ENCODE measurements around the gene SKI. TPM values are rescaled to one million over a fixed set of nuclear protein-coding genes. Genes with fewer than 3 reads are reported as not detected.
"Not testable (repeated sequence)": the region's sequence is repeated elsewhere in the genome, so short reads cannot be mapped to it uniquely, and the experiment has no call there.

Gene SKI
- polyA plus RNA-seq, 1 donor = 53.8 TPM

DNA sequence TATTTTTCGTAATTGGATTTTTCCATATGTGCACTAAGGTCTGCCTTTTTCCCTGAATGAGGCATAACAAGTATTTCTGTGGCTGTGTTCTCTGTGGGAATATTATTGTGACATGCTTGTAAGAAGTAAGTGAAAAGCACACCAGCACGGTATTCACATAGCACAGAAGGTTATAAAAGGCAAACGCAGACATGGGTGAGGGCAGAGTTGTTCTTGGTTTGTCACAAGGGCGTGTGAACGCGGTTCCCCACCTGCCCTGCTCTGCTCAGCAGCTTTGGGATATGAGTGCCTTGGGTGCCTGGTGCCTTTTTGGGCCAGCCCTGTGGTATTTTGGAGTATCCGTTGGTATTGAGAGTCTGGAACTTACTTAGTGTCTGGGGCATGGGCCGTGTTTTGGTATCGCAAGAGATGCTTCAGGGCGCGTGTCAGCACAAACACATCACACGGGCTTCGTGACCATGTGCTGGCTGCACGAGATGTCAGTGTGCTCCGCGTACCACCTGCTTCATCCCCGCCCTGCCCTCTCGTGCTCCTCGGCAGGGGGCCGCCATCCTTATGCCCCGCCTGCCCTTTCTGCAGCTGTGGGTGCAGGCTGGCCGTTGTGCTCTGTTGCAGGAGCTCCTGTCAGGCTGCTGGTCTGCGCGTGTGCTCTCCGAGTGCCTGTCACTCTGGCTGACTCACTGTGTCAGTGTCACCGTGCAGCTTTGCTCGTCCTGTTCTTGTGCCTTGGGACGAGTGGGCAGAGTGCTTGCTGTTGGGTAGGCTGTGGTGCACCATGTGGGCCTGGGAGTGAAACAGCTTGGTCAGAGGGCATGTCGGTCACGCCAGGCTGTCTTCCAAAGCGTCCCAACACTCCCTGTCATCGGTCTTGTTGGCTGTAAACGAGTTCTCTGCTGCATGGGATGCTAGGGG is 15.0 kb downstream of the SKI start:
- no peak for DNase-seq (ENCODE audit: low read depth)

DNA sequence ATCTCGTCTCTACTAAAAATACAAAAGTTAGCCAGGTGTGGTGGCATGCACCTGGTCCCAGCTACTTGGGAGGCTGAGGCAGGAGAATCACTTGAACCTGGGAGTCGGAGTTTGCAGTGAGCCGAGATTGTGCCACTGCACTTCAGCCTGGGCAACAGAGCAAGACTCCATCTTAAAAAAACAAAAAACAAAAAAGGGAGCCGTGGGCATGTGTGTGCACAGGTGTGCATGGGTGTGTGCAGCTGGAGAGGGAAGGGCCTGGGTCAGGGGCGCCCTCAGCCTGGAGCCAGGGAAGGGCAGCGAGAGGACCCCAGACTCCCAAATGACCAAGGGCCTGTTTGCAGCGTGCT is 18.9 kb downstream of the SKI start:
- DNase-seq (ENCODE audit: low read depth) = not testable (repeated sequence)

DNA sequence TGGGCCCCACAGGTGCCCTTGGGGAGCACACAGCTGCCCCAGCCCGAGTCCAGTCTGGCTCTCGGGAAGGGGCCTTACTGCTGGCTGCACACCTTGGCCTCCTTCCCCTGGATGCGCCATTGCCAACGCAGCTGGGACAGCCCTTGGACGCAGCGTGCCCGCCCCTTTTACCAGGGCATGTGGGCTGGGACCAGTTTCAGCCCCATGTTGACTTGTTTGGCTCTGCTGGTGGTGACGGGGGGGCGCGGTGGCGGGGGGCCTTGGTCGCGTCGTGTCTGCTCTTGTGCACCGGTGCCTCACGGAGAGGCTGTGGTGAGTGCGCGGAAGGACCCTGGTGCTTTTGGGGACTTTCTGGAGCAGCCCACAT is 19.6 kb downstream of the SKI start:
- DNase-seq (ENCODE audit: low read depth) = no peak

DNA sequence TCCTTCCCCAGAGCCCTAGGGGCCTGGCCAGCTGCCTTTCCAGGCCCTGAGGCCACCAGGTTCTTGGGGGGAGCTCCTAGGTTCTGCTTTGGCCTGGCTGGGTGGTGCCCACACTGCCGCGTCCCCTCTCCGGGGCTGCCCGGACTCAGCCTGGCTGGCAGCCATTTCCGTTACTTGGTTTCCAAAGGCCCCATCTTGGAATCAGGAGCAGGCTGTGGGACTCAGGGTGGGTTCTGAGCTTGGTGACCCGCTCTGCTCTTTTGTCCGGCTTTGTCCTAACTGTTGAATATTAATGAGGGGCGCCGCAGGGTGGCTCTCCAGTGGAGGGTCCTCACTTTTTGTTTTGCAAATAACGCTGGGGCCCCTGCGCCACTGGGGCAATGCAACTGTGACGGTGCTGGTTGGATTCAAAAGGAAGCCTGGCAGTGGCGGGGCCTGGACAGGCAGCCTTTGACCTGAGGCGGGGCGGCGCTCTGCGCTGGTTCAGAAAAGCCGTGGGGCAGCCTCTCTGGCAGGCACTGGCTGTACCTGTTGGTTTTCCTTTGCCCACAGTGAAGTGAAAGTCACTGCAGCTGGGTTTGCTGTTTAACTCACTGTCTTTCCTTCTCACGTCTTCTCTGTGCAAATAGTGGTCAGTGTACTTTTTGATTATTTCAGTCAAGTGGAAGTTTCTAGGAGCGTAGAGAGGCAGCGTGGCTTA is 20.2 kb downstream of the SKI start:
- DNase-seq (ENCODE audit: low read depth) = no peak

DNA sequence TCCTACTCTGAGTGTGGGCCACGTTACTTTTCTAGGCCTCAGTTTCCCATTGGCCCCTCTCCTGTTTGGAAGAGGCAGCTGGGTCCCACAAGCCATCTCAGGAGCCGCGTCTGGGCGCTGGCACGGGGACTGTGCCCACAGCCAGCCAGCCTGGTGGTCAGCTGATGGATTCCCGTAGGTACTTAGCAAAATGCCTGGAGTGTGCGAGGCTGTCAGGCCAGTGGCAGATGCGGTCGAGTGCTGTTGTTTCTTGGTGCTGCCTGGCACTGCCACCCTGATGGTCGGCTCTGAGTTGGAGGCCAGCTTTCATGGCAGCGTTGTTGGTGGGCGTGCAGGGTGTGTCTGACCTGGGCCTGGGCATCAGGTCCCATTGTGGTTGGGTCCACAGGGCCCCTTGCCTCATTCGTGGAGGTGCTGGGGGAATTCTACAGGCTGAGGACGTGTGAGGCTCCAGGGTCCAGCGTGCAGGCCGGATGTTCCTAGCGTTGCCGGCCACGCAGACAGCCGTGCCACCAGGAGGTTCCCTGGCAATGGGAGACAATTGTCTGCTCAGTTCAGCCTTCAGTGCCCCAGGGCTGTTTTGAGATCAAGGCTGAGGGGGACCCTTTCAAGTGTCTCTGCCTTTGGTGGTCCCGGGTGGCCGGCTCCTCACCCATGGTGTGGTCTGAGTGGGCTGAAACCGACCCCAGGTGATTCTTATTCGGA is 20.9 kb downstream of the SKI start:
- DNase-seq (ENCODE audit: low read depth) = no peak

DNA sequence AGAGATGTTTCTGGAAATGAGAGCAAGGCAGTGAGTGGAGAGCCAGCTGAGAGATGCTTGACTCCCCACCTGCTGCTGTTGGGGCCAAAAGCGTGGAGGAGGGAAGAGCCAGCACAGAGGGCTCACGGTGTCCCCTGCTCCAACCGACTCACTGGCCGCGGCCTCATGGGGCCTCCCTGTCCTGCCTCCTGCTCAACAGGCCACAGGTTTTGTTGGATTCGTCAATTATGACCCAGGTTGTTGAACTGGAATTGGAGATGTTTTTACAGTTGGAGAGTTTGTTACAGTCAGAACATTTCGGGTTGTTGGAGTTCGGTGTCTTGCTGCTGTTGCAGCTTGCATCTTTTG is 21.4 kb downstream of the SKI start:
- no peak for DNase-seq (ENCODE audit: low read depth)

DNA sequence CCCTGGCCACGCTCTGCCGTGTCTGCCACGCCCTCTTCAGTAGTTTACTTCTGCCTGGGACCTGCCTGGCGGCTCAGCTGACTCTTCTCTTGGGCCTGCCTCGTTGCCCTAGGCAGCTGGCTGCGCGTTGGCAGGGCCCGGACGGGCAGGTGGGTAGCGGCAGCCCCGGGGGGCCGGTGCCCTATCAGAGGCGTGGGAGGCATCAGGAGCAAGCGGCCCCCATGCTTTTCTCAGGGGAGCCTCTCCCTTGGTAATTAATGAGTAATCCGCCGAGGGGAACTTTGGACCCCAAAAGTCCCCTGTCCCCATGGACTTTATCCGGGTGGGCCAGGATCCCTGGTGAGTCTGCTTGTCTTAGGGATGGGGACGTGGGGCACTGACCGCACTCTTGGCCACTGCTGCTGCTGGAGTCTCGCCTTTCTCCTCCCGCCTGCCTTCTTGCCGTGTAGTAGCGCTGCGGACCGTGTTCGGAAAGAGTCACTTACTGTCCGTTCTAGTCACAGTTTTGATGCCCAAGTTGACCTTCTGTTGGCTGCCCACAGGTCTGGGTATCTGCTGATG is 22.7 kb downstream of the SKI start:
- DNase-seq (ENCODE audit: low read depth) = no peak

DNA sequence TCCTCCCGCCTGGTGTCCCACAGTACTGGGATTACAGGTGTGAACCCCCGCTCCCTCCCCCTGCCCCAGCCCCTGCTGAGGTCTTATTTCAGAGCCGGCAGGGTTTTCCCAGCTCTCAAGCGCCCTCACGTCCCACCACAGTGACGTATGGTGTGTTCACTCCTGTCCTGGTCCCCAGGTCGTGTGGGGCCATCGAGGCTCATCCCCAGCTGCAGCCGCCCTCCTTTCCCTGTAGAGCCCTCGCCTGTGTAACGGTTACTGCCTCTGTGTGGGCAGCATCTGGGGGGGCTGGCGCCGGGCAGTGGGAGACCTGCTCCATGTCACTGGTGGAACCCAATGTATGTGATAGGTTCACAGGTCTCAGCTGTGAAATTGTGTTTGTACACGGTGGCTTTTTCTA is 23.2 kb downstream of the SKI start:
- DNase-seq (ENCODE audit: low read depth) = no peak

DNA sequence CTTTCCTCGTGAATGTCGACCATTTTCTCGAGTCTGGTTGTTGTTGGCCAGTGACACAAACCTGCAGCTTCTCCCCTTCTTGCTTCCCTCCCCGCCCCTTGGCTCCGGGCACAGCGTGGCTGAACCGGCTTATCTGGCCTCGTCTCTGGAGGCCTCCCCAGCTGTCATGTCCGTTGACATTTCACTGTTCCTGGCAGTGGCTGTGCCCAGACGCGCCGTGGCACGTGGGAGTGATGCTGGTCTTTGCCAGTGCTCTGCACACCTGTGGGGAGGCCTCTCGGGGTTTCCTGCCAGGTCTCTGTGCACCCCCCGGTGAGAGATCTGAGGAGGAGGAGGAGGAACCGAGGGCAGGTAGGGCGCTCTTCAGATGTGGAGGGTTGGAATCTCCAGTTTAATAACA is 23.7 kb downstream of the SKI start:
- no peak for DNase-seq (ENCODE audit: low read depth)

DNA sequence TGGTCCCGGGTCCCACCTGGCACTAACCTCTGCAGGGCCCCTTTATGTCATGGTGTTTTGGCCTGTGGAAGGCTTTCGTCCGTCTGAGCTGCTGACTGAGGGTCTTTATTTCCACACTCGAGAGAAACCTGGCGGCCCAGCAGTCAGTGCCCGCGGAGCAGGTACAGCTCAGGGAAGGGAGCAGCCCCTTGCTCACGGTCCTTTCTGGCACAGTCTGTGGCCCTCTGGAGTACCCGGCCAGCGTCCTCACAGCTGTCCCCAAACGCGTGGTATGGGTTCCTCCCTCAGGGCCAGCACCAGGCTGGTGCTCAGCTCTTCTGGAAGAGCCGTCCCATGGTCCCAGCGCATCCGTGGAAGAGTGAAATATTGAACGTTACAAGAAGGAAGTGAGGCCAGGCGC is 24.3 kb downstream of the SKI start:
- no peak for DNase-seq (ENCODE audit: low read depth)

DNA sequence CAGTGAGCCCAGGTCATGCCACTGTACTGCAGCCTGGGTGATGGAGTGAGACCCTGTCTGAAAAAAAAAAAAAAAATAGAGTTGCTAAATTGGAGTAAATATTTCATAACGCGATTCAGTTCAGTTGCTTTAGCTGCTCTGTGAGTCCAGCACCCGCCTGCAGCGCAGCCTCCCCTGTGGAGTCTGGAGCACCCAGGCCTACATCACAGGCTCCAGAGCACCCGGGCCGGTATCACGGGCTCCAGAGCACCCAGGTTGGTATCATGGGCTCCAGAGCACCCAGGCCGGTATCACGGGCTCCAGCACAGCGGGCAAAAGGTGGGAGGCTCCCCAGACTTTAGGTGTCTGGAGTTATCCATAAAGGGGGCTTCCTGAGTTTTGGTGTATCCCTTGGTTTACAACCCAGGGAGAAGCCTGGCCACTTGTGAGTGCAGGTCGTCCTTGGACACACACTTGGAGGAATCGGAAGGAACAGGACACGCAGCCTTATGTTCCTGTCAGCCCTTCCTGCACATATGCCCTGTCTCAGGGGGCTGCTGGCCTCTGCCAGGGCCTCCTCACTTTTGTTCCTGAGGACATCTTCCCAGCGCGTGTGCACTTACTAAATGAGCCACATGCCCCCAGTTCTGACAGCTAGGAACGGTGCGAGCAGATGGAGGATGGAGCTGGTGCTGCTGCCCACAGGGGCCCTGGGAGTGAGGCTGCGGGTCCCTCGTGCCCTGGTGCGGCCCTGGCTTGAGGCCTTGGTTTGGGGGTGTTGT is 25.1 kb downstream of the SKI start:
- DNase-seq (ENCODE audit: low read depth) = no peak

DNA sequence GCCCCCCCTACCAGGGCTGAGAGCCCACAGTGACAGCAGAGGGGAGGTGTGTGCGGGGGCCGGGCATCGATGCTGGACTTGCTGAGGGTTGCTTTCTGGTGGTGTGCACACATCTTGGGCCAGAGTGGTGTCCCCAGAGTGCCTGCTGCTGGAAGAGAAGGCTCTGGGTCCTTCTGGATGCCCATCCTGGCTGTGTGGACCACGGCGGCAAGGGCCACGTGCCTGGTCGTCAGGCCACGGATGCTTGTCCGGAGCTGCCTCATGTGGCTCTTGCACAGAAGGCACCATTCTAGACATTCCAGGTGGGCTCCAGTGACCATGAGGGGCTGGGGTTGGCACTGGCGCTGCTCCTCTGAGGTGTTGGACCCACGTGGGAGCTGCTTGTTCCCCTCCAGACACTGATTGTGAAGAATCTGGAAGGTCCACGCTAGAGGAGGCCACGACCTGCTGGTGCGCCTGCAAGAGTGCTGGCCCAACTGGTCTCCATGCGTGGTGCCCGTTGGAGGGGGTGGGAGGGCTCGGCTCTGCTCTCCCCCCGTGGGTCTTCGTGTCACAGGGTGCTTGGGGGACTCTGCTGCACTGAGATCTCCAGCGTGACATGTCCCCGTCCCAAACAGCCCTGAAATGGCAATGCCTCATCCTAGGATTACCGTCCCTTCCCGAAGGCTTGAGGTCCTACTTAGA is 25.8 kb downstream of the SKI start:
- DNase-seq (ENCODE audit: low read depth) = no peak

DNA sequence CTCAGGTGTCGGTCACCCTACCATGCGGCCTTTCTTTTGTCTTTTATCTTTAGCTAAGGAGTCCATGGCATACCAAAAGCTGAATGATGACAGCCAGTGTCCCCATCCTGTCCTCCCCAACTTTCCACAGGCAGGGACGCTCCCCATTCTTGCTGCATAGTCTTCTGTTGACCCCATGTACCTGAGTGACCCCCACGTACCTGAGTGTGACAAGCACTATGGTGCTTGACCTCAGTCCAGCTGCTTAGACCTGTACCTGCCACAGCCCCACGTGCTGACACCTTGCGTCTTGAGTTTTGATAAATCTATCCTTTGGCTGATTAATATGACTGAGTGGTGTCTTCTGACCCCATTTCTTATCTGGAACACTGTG is 26.9 kb downstream of the SKI start:
- no peak for DNase-seq (ENCODE audit: low read depth)

DNA sequence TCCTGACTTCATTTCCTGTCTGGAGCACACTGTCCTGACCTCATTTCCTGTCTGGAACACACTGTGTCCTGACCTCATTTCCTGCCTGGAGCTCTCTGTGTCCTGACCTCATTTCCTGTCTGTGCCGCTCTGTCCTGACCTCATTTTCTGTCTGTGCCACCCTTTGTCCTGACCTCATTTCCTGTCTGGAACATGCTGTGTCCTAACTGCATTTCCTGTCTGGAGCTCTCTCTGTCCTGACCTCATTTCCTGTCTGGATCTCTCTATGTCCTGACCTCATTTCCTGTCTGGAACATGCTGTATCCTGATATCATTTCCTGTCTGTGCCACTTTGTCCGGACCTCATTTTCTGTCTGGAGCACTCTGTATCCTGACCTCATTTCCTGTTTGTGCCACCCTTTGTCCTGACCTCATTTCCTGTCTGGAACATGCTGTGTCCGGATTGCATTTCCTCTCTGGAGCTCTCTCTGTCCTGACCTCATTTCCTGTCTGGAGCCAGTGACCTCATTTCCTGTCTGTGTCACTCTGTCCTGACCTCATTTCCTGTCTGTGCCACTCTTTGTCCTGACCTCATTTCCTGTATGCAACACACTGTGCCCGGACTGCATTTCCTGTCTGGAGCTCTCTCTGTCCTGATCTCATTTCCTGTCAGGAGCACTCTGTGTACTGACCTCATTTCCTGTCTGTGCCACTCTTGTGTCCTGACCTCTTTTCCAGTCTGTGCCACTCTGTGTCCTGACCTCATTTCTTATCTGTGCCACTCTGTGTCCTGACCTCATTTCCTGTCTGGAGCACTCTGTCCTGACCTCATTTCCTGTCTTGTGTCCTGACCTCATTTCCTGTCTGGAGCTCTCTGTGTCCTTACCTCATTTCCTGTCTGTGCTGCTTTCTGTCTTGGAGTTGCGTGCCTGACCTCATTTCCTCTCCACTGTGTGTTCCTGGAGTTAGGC is 27.6 kb downstream of the SKI start:
- no peak for DNase-seq (ENCODE audit: low read depth)

DNA sequence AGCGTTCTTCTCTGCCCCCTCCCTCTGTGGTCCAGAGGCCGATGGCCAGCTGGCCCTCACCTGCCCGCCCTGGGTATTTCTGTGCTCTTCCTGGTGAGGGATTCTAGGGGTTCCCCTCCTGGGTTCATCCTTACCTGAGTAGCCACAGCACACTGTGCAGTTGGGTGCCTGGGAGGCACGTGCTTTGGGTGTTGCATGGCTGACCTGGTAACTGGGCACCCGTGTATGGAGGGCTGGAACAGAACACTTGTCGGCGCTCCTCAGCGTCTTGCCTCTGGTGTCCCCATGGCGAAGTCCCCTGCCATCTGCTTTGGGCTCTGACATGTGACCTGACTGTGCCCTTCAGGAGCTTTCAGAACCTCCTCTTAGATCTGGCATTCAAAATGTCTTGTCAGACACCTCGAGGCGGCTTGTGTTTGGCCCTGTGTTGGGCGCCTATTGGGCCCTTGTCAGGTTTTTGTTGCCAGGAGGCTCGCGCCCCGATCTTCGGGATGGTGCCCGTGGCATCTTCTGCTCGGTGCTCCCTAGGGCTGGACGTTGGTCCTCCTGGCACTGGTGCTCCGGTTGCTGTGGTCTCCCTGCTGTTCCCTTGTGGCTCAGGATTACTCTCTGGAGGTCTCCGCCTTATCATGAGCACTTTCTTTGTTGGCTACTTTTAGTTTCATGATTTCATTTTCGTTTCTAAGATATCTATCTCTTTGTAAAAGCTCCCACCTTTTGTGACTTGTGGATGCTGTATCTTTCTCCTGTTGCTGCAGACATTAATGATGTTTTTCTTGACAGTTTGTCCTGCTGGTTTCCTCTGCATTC is 28.5 kb downstream of the SKI start:
- no peak for DNase-seq (ENCODE audit: low read depth)

DNA sequence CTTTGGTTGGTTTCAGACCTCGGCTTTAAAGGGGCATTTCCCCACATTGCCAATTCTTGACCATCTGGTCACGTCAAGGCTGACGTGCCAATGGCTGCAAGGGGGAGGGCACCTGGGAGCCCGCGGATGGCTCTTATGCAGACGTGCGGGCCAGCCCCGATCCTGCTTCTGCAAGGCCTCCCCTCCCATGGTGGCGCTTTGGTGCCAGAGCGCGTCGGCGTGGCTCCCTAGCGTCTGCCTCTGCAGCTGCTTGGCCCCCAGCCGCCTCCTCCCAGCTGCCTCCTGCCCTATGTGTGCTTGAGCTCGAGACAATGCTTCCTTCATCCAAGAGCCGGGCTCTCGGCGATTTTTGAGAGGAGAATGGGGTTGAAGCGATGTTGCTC is 29.1 kb downstream of the SKI start:
- no peak for DNase-seq (ENCODE audit: low read depth)

DNA sequence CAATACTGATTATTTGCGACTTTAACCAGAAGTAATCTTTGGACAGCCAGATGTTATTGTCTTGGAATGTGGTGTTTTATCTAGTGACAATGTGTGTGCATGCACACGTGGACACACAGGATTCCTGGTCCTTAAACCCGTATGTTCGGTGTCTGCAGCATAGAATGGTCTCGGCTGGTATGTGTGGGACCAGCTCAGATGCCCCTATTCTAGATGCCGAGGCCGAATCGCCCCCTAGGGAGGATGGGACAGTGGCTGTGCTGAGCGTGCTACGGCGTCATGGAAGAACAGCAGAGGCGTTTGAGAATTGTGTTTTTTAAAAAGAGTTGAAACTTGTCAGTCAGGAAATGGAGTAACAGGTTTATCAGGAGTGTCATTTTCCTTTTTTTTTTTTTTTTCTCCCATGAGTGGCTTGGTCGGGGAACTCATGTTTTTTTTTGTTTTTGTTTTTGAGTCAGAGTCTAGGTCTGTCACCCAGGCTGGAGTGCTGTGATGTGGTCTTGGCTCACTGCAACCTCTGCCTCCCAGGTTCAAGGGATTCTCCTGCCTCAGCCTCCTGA is 30.1 kb downstream of the SKI start:
- no peak for DNase-seq (ENCODE audit: low read depth)

DNA sequence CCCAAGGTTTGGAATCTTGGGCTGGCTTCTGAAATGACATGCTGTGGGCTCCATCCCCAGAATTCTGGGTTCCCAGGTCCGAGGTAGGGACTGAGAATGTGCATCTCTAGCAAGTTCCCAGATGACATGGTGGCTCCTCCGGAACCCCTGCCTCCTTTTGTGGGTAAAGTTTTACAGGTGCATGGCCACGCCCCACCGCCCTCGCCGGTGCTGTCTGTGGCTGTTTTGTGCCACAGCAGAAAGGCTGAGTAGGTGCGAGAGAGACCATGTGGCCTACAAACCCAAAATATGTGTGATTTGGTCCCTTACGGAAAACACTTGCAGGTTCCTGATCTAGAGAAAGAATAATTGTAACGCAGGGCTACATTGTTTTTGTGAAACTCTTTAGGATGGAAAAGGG is 30.9 kb downstream of the SKI start:
- no peak for DNase-seq (ENCODE audit: low read depth)
